ENCODE measurements around the gene LAMP5. TPM values are rescaled to one million over a fixed set of nuclear protein-coding genes. Genes with fewer than 3 reads are reported as not detected.

LAMP5 gene
- total and polyA plus RNA-seq, 9 of the 15 experiments (the other 6 are each of a cell fraction or from before 2014, with no cell fraction given) = not detected

DNA sequence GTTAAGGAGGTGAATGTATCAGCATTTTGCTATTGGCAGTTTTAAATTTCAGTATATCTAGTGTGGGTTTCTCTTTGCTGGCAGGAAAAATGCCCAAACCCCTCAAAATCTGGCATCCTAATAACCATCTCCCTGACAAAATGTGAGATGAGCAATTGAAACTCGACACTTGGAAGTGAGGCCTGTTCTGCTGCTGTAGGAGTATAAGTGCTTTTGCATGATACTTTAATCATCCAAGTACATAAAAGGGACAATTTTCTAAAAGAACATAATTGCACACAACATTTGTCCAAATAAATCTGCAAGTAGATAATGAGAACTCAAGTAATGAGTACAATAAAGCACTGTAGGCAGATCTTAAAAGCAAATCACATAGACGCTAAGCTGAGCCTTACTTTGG is 36.5 kb downstream of the LAMP5 start:
- CTCF ChIA-PET (ENCODE audit: low intra/inter-chr PET ratio) = no interaction called here
- Histone ChIP-seq H2AFZ (ENCODE audit: low read depth, low read length) (no peak overlapping the region), H3K79me2 (ENCODE audit: control insufficient read depth, insufficient read depth, low read length) (no peaks in the 10 kb centered on the region), H3K9ac (ENCODE audit: insufficient read depth in 1 of 2, low read depth in 2 of 2, low read length in 2 of 2) (no peak overlapping the region), H3K27ac (ENCODE audit: extremely low read depth, low read depth, low read length) (no peak overlapping the region), H3K4me2 (ENCODE audit: insufficient read depth, low read length) (no peak overlapping the region), H3K36me3 (ENCODE audit: control insufficient read depth, insufficient read depth, low read length) (no peaks in the 10 kb centered on the region), H4K20me1 (replicated peaks; ENCODE audit: control insufficient read depth, insufficient read depth, low read length) (no peaks in the 10 kb centered on the region), H3K9me3 (replicated peaks; ENCODE audit: control insufficient read depth, insufficient read depth, low read depth, low read length) (no peaks in the 10 kb centered on the region), H3K4me1 (replicated peaks in 1 of 2; ENCODE audit: control insufficient read depth in 2 of 2, insufficient read depth in 2 of 2, low read length in 2 of 2) (no peaks in the 10 kb centered on the region), H3K4me3 (no peak overlapping the region), H3K27me3 (ENCODE audit: control insufficient read depth in 2 of 2, insufficient read depth in 2 of 2, low read length in 2 of 2) (no peaks in the 10 kb centered on the region), H3K9me1 (ENCODE audit: control insufficient read depth, insufficient read depth, low read length) (no peaks in the 10 kb centered on the region)
- intact Hi-C loops (cut with micrococcal nuclease) (no loop called here), in situ Hi-C loops (cut with MboI) (no loop called here)
- DNase-seq (ENCODE audit: extremely low read depth in 1 of 4, low spot score in 3 of 4) (no peak), ATAC-seq (no peak), FAIRE-seq (no peak)
- POLR2A ChIA-PET = no interaction called here
- no TSS peak for BruUV-seq (replicated peaks)
- 0% methylated on average over 2 of the region's 2 CpGs for WGBS (ENCODE audit: insufficient coverage, low coverage, missing lambda C conversion rate)
- TF ChIP-seq MEF2D (tag; conservative IDR thresholded peaks at IDR 0.05; ENCODE audit: low read depth) = no peak
- TF ChIP-seq SLC30A9 (CRISPR knock-in tag; IDR thresholded peaks at IDR 0.05) = no peak
- no peak for TF ChIP-seq PHB2 (IDR thresholded peaks at IDR 0.05; ENCODE audit: low read depth)
- TF ChIP-seq POLR2B (IDR thresholded peaks at IDR 0.05; ENCODE audit: low read depth, partially characterized antibody) = no peak
- TF ChIP-seq HNRNPH1 (optimal IDR thresholded peaks at IDR 0.05; ENCODE audit: low read depth, low read length) = no peak
- TF ChIP-seq NCOA4 (IDR thresholded peaks at IDR 0.05; ENCODE audit: partially characterized antibody) = no peak
- TF ChIP-seq AFF4 (CRISPR knock-in tag; IDR thresholded peaks at IDR 0.05) = no peak
- no peak for TF ChIP-seq ZNF717 (CRISPR knock-in tag; IDR thresholded peaks at IDR 0.05)
- TF ChIP-seq TFAM (CRISPR knock-in tag; conservative IDR thresholded peaks at IDR 0.05) = no peak
- TF ChIP-seq GATA2 (CRISPR knock-in tag; IDR thresholded peaks at IDR 0.05) = no peak
- TF ChIP-seq ZNF449 (CRISPR knock-in tag; IDR thresholded peaks at IDR 0.05) = no peak
- TF ChIP-seq, protein P1, sequence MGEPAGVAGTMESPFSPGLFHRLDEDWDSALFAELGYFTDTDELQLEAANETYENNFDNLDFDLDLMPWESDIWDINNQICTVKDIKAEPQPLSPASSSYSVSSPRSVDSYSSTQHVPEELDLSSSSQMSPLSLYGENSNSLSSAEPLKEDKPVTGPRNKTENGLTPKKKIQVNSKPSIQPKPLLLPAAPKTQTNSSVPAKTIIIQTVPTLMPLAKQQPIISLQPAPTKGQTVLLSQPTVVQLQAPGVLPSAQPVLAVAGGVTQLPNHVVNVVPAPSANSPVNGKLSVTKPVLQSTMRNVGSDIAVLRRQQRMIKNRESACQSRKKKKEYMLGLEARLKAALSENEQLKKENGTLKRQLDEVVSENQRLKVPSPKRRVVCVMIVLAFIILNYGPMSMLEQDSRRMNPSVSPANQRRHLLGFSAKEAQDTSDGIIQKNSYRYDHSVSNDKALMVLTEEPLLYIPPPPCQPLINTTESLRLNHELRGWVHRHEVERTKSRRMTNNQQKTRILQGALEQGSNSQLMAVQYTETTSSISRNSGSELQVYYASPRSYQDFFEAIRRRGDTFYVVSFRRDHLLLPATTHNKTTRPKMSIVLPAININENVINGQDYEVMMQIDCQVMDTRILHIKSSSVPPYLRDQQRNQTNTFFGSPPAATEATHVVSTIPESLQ (CRISPR knock-in tag; IDR thresholded peaks at IDR 0.05) = no peak
- no peak for TF ChIP-seq ZKSCAN1 (IDR thresholded peaks at IDR 0.05; ENCODE audit: low read depth, low read length)
- no peak for TF ChIP-seq STAG1 (CRISPR knock-in tag; IDR thresholded peaks at IDR 0.05; ENCODE audit: borderline replicate concordance)

Measured in K562 (cell line).